Stimulated activated CD8-positive, alpha-beta memory T cell treated with anti-CD3 and anti-CD28 coated beads, Interleukin-4, amount 100 ng/mL, for 1 hour (primary cell): ENCODE data around the gene CT45A7.
"Not testable (repeated sequence)": the region's sequence is repeated elsewhere in the genome, so short reads cannot be mapped to it uniquely, and the experiment has no call there.

Experiments
- DNase-seq, 2 donors: peaks; one replicate each; pipeline ENCODE4 v3.0.0-alpha.2; 2020; ENCODE audit warnings: low read depth in 2 of 2, low spot score in 1 of 2

The CT45A7 gene

GRCh38 chrX:135837180-135837579 lies at the start of gene CT45A7:
CT45A7 (minus strand) TSS chrX:135837280; CDS start chrX:135833533, 3,747 bp downstream.
- not testable (repeated sequence) for DNase-seq

GRCh38 chrX:135882741-135883140 lies 45.7 kb upstream of the CT45A7 start:
- not testable (repeated sequence) for DNase-seq

GRCh38 chrX:135871712-135872111 lies 34.6 kb upstream of the CT45A7 start, which contains the start of gene CT45A9:
CT45A9 (minus strand) TSS chrX:135871812; CDS start chrX:135868061, 3,751 bp downstream.
- DNase-seq = not testable (repeated sequence)

- DNase-seq = not testable (repeated sequence)
Observed at GRCh38 chrX:135854438-135854837, 17.4 kb upstream of the CT45A7 start, which contains the start of gene CT45A8. CT45A8 (minus strand) TSS chrX:135854538; CDS start chrX:135850783, 3,755 bp downstream.

GRCh38 chrX:135819912-135820311 lies 17.2 kb downstream of the CT45A7 start, which contains the start of gene CT45A2:
CT45A2 (minus strand) TSS chrX:135820012; CDS start chrX:135816265, 3,747 bp downstream.
- DNase-seq = not testable (repeated sequence)

- DNase-seq = not testable (repeated sequence)
Observed at GRCh38 chrX:135802687-135803086, 34.4 kb downstream of the CT45A7 start, which contains the start of gene CT45A6. CT45A6 (minus strand) TSS chrX:135802787; CDS start chrX:135798993, 3,794 bp downstream.

GRCh38 chrX:135785403-135785802 lies 51.7 kb downstream of the CT45A7 start, which contains the start of gene CT45A5:
CT45A5 (minus strand) TSS chrX:135785503; CDS start chrX:135781729, 3,774 bp downstream.
- not testable (repeated sequence) for DNase-seq
